KOPT-K1 (cell line): Measurements from ENCODE around the gene BTNL2.
"Not testable (repeated sequence)": the region's sequence is repeated elsewhere in the genome, so short reads cannot be mapped to it uniquely, and the experiment has no call there.

Experiments used
- H3K27ac ChIP-seq: fragments of 200-600 bp; sonication (generic); 2 replicates; pipeline ENCODE4 v1.5.1; 2016; ENCODE audit warnings: antibody characterized with exemption, mild to moderate bottlenecking, low read depth, low read length; ENCODE audit not compliant: poor library complexity, severe bottlenecking
- H3K36me3 ChIP-seq: fragments of 200-600 bp; sonication (generic); 2 replicates; pipeline ENCODE4 v1.5.1; 2017; ENCODE audit warnings: antibody characterized with exemption, mild to moderate bottlenecking, low read length, moderate library complexity; ENCODE audit not compliant: insufficient read depth
- H3K9me3 ChIP-seq: fragments of 200-600 bp; sonication (generic); 2 replicates; pipeline ENCODE4 v1.5.1; 2017; ENCODE audit warnings: antibody characterized with exemption, low read length, mild to moderate bottlenecking; ENCODE audit not compliant: insufficient read depth, poor library complexity, severe bottlenecking

Gene BTNL2, protein sequence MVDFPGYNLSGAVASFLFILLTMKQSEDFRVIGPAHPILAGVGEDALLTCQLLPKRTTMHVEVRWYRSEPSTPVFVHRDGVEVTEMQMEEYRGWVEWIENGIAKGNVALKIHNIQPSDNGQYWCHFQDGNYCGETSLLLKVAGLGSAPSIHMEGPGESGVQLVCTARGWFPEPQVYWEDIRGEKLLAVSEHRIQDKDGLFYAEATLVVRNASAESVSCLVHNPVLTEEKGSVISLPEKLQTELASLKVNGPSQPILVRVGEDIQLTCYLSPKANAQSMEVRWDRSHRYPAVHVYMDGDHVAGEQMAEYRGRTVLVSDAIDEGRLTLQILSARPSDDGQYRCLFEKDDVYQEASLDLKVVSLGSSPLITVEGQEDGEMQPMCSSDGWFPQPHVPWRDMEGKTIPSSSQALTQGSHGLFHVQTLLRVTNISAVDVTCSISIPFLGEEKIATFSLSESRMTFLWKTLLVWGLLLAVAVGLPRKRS

DNA sequence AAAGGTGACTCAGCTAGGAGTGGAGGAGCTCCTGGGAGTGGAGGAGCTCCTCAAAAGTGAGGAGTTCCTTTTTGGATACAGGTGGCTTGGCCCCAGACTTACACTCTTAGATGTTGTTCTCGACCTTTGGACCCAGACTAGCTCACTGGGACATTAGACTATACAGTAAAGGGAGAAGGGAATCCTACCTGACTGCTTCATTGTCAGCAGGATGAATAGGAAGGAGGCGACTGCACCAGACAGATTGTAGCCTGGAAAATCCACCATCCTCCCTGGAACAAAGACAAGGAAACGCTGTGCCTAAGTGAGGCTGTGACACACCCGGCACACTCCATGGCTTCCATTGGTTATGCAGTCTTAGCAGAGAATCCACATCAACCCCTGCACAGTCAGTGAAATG lies at the start of gene BTNL2:
Gene BTNL2, minus strand, starts transcription at position 325 of the 400 bp plus-strand sequence. Its CDS starts 58 bp downstream, at position 267.
- Histone ChIP-seq H3K9me3 (no peaks in the 10 kb centered on the region), H3K27ac (no peak within 1 kb of the TSS), H3K36me3 (no peaks in the 10 kb centered on the region)

DNA sequence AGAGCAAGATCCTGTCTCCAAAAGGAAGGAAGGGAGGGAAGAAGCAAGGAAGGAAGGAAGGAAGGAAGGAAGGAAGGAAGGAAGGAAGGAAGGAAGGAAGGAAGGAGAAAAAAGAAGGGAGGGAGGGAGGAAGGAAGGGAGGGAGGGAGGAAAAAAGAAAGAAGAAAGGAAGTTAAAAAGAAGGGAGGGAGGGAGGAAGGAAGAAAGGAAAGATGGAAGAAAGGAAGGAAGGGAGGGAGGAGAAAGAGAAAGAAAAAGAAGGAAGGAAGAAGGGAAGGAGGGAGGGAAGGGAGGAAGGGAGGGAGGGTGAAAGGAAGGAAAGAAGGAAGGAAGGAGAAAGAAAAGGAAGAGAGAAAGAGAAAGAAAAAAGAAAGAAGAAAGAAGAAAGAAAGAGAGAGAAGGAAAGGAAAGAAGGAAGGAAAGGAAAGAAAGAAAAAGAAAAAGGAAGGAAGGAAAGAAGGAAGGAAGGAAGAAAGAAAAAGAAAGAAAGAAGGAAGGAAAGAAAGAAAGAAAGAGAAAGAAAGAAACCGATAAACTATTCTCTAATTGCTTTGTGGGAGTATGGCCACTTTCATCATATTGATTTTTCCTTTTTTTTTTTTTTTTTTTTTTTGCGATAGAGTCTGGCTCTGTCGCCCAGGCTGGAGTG lies 42.2 kb upstream of the BTNL2 start:
- Histone ChIP-seq H3K27ac (no peak overlapping the region), H3K36me3 (no peaks in the 10 kb centered on the region), H3K9me3 (peaks cover 14% of the 10 kb centered on the region)

DNA sequence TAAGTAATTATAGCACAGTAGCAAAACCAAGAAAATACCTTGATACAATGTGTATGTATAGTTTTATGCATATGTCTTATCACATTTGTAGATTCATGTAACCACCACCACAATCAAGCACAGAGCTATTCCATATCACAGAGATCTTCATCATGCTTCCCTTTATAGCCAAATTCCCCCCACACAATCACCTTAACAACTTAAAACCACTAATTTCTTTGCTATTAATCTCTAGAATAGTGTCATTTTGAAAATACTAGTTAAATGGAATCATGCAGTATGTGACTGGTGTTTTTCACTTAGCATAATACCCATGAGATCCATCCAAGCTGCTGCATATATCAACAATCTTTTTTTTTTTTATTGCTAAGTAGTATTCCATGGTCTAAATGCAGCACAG lies 41.0 kb upstream of the BTNL2 start:
- Histone ChIP-seq H3K36me3 (no peaks in the 10 kb centered on the region), H3K9me3 (peaks cover 1% of the 10 kb centered on the region), H3K27ac (no peak overlapping the region)

DNA sequence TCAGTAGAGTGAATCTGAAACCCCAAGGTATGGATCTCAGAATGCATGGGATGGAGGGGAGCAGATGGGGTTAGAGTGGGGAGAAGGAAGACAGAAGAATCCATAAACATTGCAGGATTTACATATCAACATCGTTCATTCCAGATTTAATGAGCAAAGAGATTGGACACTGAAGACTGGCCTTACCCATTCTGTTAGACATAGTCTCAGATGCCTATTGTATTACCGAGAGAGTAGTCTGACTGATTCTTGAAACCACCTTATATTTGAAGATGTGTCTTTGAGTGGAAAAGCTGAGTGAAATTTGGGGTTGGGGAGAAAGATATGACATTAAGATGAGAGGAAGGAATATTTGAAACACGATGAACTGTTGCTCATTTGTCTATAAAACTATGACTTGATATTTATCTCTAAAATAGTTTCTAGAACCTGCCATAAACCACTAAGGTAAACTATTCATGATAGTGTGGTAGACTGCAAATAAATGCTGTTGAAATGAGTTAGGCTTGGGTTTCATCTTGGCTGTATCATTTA lies 38.4 kb upstream of the BTNL2 start:
- Histone ChIP-seq H3K9me3 (no peaks in the 10 kb centered on the region), H3K27ac (no peak overlapping the region), H3K36me3 (no peaks in the 10 kb centered on the region)

DNA sequence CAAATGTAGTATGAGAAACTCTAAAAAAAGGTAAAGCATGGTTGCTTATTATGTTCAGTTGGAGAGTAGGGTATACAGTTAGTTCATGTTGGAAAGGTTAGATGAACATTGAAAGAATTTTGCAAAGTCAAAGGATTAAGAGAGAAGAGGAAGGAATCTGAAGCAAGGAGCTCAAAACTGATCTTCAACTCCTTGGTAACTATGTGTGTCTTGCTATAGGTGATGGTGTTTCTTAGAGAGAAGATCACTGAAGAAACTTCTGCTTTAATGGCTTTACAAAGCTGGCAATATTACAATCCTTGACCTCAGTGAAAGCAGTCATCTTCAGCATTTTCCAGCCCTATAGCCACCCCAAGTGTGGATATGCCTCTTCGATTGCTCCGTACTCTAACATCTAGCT lies 37.5 kb upstream of the BTNL2 start:
- no peaks in the 10 kb centered on the region for H3K9me3 ChIP-seq
- H3K27ac ChIP-seq: no peak overlapping the region
- H3K36me3 ChIP-seq: no peaks in the 10 kb centered on the region

DNA sequence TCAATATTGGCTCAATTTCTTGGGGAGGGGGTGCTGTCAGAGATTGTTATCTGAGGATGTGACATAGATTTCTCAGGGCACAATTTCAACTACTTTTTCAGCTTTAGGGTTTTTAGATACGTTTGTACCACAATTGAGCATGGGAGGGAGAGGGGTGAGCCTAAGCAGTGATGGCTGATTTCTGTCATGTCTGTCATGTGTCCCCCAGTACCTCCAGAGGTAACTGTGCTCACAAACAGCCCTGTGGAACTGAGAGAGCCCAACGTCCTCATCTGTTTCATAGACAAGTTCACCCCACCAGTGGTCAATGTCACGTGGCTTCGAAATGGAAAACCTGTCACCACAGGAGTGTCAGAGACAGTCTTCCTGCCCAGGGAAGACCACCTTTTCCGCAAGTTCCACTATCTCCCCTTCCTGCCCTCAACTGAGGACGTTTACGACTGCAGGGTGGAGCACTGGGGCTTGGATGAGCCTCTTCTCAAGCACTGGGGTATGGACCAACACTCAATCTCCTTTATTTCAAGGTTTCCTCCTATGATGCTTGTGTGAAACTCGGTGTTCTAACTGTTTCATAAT lies 36.1 kb upstream of the BTNL2 start:
- no peak overlapping the region for H3K27ac ChIP-seq
- no peaks in the 10 kb centered on the region for H3K9me3 ChIP-seq
- no peaks in the 10 kb centered on the region for H3K36me3 ChIP-seq

DNA sequence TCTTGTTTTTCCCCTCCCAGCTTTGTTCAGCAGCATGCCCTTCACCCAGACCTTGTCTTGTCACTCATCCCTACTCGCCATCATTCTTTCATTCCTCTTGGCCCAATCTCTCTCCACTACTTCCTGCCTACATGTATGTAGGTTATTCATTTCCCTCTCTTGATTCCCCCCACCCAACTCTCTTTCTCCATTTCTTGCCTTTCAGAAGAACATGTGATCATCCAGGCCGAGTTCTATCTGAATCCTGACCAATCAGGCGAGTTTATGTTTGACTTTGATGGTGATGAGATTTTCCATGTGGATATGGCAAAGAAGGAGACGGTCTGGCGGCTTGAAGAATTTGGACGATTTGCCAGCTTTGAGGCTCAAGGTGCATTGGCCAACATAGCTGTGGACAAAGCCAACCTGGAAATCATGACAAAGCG lies 35.3 kb upstream of the BTNL2 start:
- Histone ChIP-seq H3K27ac (no peak overlapping the region), H3K36me3 (no peaks in the 10 kb centered on the region)

DNA sequence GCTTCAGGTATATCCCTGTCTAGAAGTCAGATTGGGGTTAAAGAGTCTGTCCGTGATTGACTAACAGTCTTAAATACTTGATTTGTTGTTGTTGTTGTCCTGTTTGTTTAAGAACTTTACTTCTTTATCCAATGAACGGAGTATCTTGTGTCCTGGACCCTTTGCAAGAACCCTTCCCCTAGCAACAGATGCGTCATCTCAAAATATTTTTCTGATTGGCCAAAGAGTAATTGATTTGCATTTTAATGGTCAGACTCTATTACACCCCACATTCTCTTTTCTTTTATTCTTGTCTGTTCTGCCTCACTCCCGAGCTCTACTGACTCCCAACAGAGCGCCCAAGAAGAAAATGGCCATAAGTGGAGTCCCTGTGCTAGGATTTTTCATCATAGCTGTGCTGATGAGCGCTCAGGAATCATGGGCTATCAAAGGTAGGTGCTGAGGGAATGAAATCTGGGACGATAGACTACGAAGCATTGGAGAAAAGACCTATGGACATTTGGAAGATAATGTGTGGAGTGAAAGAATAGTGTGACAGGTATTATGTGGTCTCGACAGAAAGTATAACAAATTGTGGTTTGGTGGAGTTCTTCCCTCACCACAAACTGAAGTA lies 32.7 kb upstream of the BTNL2 start, which contains the start of gene HLA-DRA:
Gene HLA-DRA, plus strand, starts transcription at position 286 of the 613 bp plus-strand sequence. Its CDS starts 64 bp downstream, at position 350.
- H3K9me3 ChIP-seq: no peaks in the 10 kb centered on the region
- H3K27ac ChIP-seq: no peak within 1 kb of the TSS
- no peaks in the 10 kb centered on the region for H3K36me3 ChIP-seq

More for the DNA sequence above, 35.3 kb upstream of the BTNL2 start:
- no peaks in the 10 kb centered on the region for H3K9me3 ChIP-seq

DNA sequence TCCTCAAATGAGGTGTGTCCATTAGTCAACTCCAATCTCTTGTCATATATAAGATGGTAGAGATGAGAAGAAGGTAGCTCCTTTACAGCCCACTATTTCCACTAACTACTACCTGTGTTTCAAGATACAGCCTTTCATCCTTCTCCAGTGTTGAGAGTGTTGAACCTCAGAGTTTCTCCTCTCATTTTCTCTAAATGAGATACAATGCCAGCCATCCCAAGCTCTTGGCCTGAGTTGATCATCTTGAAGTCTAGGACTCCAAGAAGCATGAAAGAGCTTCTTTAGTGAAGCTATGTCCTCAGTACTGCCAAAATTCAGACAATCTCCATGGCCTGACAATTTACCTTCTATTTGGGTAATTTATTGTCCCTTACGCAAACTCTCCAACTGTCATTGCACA lies 32.2 kb upstream of the BTNL2 start:
- Histone ChIP-seq H3K36me3 (no peaks in the 10 kb centered on the region), H3K27ac (no peak overlapping the region), H3K9me3 (no peaks in the 10 kb centered on the region)

DNA sequence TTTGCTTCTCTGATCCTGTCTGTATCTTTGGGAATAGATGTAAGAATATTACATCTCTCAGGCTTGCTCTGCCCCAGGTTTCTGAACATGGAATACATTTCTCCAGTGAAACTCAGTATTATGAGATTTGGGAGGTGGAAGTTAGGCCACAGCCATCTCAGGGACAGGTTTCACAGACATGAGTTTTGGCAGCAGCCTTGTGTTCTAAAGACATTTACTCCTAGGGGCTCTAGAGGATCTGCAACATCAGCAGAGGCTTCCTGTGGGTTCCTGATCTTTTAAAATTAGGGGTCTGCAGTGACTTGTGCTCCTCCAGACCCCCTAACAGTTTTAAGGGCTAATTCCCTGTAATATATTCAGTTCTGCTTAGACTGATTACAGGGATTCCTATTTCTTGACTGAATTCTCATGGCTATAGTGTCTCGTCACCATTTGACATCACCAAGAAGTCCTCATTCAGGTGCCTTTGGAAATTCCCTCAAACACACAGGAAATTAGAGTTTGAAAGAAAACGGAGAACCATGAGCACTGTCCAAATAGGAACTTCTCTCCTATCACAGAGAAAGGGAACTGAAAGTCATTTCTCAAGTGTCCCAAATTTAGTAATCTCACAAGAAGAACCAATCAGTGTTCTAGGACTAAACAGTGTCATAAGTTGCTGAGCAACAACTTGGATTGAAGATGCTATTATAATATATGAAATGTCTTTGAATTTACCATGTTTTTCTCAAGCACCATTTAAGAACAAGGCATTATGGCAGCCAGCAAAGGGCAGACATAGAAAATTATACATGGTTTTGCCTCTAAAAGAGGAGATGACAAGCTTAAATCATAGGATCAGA lies 30.2 kb upstream of the BTNL2 start:
- H3K27ac ChIP-seq: no peak overlapping the region

DNA sequence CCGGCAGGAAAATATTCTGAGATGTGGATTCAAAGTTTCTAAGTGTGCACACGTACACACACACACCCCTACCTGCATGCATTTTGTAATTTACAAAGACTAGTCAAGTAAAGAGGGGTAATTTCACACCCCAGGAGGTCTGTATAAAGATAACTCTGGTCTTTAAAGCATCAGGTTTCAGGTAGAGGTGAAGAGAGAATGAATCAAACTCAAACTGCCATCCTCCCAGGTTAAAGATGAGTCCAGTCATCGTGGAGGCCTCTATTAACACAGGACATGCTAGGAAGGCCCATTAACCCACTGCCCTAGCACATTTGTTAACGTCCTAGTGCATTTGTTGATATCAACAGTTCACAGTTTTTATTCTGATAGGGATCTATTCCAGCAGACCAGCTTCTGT lies 29.2 kb upstream of the BTNL2 start:
- H3K9me3 ChIP-seq: no peaks in the 10 kb centered on the region
- H3K36me3 ChIP-seq: no peaks in the 10 kb centered on the region
- no peak overlapping the region for H3K27ac ChIP-seq

More for the DNA sequence above, 30.2 kb upstream of the BTNL2 start:
- Histone ChIP-seq H3K36me3 (no peaks in the 10 kb centered on the region), H3K9me3 (no peaks in the 10 kb centered on the region)

DNA sequence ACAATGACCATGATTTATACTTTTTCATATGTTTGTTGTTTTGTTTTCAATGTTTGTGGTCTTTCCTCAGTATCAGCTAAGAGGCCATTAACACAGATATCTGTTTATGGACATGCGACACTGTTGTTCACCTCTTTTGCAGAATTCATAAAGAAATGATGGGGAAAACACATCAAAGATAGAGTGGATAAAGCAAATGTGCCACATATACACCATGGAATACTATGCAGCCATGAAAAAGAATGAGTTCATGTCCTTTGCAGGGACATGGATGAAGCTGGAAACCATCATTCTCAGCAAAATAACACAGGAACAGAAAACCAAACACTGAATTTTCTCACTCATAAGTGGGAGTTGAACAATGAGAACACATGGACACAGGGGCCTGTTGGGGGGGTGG lies 27.0 kb upstream of the BTNL2 start:
- not testable (repeated sequence) for H3K9me3 ChIP-seq, H3K27ac ChIP-seq, H3K36me3 ChIP-seq

DNA sequence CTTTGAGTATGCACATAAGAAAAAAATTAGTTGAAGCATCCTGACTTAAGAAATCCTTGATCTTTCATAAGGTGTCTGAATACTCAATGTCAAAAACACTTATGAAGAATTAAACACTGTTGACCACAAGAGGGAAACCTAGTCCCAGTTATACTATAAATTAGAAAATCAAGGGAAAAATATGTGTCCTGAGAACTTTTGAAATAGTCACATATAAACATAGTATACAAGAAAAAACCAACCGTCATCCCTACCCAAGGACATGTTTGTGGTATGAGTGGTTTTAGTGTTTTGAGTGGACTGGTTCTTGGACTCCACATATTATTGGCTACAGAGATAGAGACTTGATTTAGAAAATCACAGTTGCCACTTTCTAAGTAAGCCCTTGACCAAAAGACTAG lies 25.1 kb upstream of the BTNL2 start:
- H3K36me3 ChIP-seq: no peaks in the 10 kb centered on the region
- H3K27ac ChIP-seq: no peak overlapping the region

DNA sequence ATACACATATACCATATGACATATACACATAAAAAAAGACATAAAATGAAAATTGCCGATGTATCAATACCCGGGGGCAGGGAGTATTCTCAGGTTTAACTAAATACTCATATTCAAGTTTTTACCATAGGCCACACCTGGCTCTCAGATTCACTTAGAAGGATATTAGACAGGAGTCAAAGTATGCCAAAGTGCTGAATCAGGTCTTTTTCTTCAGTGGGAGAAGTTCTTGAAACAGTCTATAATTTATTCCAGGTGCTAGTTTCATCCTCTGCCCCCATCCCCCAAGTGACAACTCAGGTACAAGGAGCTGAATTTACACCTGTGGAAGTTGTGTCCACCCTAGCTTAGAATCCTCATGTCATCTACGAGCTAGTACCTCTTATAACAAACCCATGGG lies 24.2 kb upstream of the BTNL2 start:
- H3K9me3 ChIP-seq: no peaks in the 10 kb centered on the region
- H3K36me3 ChIP-seq: no peaks in the 10 kb centered on the region
- no peak overlapping the region for H3K27ac ChIP-seq

More for the DNA sequence above, 25.1 kb upstream of the BTNL2 start:
- no peaks in the 10 kb centered on the region for H3K9me3 ChIP-seq
